ENCODE results near the gene ZNF836.
"Not testable (repeated sequence)": the region's sequence is repeated elsewhere in the genome, so short reads cannot be mapped to it uniquely, and the experiment has no call there.

The ZNF836 gene

GRCh38 chr19:52171321-52172169, at the start of gene ZNF836:
TSS of gene ZNF836 (minus strand) at chr19:52171621. CDS start at chr19:52168072, 3,549 bp downstream.
- DNase-seq = peak; percentile 73

- DNase-seq = no peak
Observed at GRCh38 chr19:52221031-52221430, 49.6 kb upstream of the ZNF836 start.

GRCh38 chr19:52219611-52220010, 48.2 kb upstream of the ZNF836 start:
- DNase-seq = no peak

- DNase-seq = no peak
Observed at GRCh38 chr19:52217576-52217975, 46.2 kb upstream of the ZNF836 start.

- DNase-seq = no peak
Observed at GRCh38 chr19:52216401-52216800, 45.0 kb upstream of the ZNF836 start.

GRCh38 chr19:52214241-52214640, 42.8 kb upstream of the ZNF836 start:
- DNase-seq = no peak

GRCh38 chr19:52212572-52213255, 41.3 kb upstream of the ZNF836 start:
- DNase-seq = no peak

- no peak for DNase-seq
Observed at GRCh38 chr19:52211926-52212571, 40.6 kb upstream of the ZNF836 start.

- DNase-seq = no peak
Observed at GRCh38 chr19:52211203-52211602, 39.8 kb upstream of the ZNF836 start.

- no peak for DNase-seq
Observed at GRCh38 chr19:52206481-52206880, 35.1 kb upstream of the ZNF836 start.

GRCh38 chr19:52200755-52201391, 29.5 kb upstream of the ZNF836 start:
- DNase-seq = not testable (repeated sequence)

GRCh38 chr19:52200044-52200443, 28.6 kb upstream of the ZNF836 start:
- no peak for DNase-seq

GRCh38 chr19:52198678-52199077, 27.3 kb upstream of the ZNF836 start:
- no peak for DNase-seq

GRCh38 chr19:52197964-52198363, 26.5 kb upstream of the ZNF836 start:
- DNase-seq = no peak

GRCh38 chr19:52196256-52196967, 25.0 kb upstream of the ZNF836 start:
- no peak for DNase-seq

GRCh38 chr19:52191951-52192350, 20.5 kb upstream of the ZNF836 start:
- DNase-seq = no peak

GRCh38 chr19:52191389-52191788, 20.0 kb upstream of the ZNF836 start:
- no peak for DNase-seq

GRCh38 chr19:52190487-52191293, 19.3 kb upstream of the ZNF836 start:
- DNase-seq = peak; percentile 52

- DNase-seq = peak; percentile 100
Observed at GRCh38 chr19:52189735-52190486, 18.5 kb upstream of the ZNF836 start, which contains the start of gene PPP2R1A. TSS of gene PPP2R1A (plus strand) at chr19:52190052. CDS start at chr19:52190097, 45 bp downstream.
